H1 (cell line): ENCODE results near the gene DELE1. TPM values are rescaled to one million over a fixed set of nuclear protein-coding genes. Genes with fewer than 3 reads are reported as not detected.
A peak's percentile ranks its signal among the peaks of the same experiment; 100 is the strongest.

Source experiments
- CTCF ChIA-PET: fragments of 300-600 bp; sonication (Branson Sonifier 250); formaldehyde crosslinking; loops from one replicate; lab custom pipeline; 2021; ENCODE audit not compliant: partially characterized antibody; lab: Charles Lee
- POLR2A ChIA-PET: fragments of 300-600 bp; sonication (Branson Sonifier 250); formaldehyde crosslinking; loops from one replicate; lab custom pipeline; 2021; ENCODE audit warnings: inconsistent platforms; ENCODE audit not compliant: partially characterized antibody; lab: Charles Lee
- DNase-seq, 2 experiments: peaks; one replicate each; pipeline versions ENCODE4 v3.0.0 to v3.0.0-alpha.2; 2010 to 2022; ENCODE audit warnings: low spot score in 2 of 2, low read depth in 1 of 2, mixed read lengths in 1 of 2
- FAIRE-seq: peaks from 2 replicates; lab custom pipeline; 2011; peaks lifted over from hg19 to GRCh38; lab: Jason Lieb, UNC
- H2AFZ ChIP-seq: 2 replicates; pipeline ENCODE4 v1.8.1; 2012; ENCODE audit warnings: low read length, inconsistent platforms
- H2AK5ac ChIP-seq: 2 replicates; pipeline ENCODE4 v1.6.1; 2013; ENCODE audit warnings: low read depth, low read length
- H2BK120ac ChIP-seq: replicated peaks from 2 replicates; pipeline ENCODE3; 2013; ENCODE audit warnings: low read depth, low read length, inconsistent platforms
- H2BK12ac ChIP-seq: 2 replicates; pipeline ENCODE4 v1.6.1; 2013; ENCODE audit warnings: low read depth, low read length
- H2BK15ac ChIP-seq: 2 replicates; pipeline ENCODE4 v1.6.1; 2013; ENCODE audit warnings: low read length
- H2BK20ac ChIP-seq: 2 replicates; pipeline ENCODE4 v1.6.1; 2013; ENCODE audit warnings: low read length
- H2BK5ac ChIP-seq: 2 replicates; pipeline ENCODE4 v1.6.1; 2013; ENCODE audit warnings: low read depth, low read length
- H3K14ac ChIP-seq: 2 replicates; pipeline ENCODE4 v1.6.1; 2013; ENCODE audit warnings: inconsistent platforms; ENCODE audit not compliant: insufficient read length
- H3K18ac ChIP-seq: 2 replicates; pipeline ENCODE4 v1.6.1; 2013; ENCODE audit warnings: low read length; ENCODE audit errors: extremely low read depth
- H3K23ac ChIP-seq: 2 replicates; pipeline ENCODE4 v1.6.1; 2013; ENCODE audit warnings: inconsistent platforms; ENCODE audit not compliant: insufficient read length
- H3K23me2 ChIP-seq: 2 replicates; pipeline ENCODE4 v1.6.1; 2013; ENCODE audit warnings: low read depth, low read length
- H3K27ac ChIP-seq: 2 replicates; pipeline ENCODE4 v1.6.1; 2011; ENCODE audit warnings: low read depth, low read length, inconsistent platforms
- H3K27me3 ChIP-seq, 4 experiments: replicated peaks in 1 of 4; 1 replicate in 1 of 4; 2 replicates in 3 of 4; pipeline versions ENCODE4 v1.6.1 to v1.8.1; 2011 to 2013; ENCODE audit warnings: low read length in 3 of 4, mild to moderate bottlenecking in 3 of 4, inconsistent platforms in 2 of 4, mixed read lengths in 2 of 4, moderate library complexity in 1 of 4; ENCODE audit not compliant: control insufficient read depth in 3 of 4, insufficient read depth in 3 of 4; ENCODE audit errors: extremely low read depth in 1 of 4
- H3K36me3 ChIP-seq, 4 experiments: 2 replicates each; pipeline versions ENCODE4 v1.6.1 to v1.8.1; 2011 to 2013; ENCODE audit warnings: mild to moderate bottlenecking in 4 of 4, low read length in 3 of 4, moderate library complexity in 2 of 4, control low read depth in 1 of 4, inconsistent platforms in 1 of 4; ENCODE audit not compliant: insufficient read depth in 4 of 4, control insufficient read depth in 2 of 4
- H3K4ac ChIP-seq: replicated peaks from 2 replicates; pipeline ENCODE3; 2013; ENCODE audit warnings: low read length, low read depth, mixed read lengths, inconsistent platforms; ENCODE audit not compliant: insufficient read length
- H3K4me1 ChIP-seq, 4 experiments: replicated peaks in 1 of 4; 1 replicate in 1 of 4; 2 replicates in 3 of 4; pipeline versions ENCODE4 v1.6.1 to v1.8.1; 2011 to 2013; ENCODE audit warnings: low read length in 3 of 4, inconsistent platforms in 2 of 4, mixed read lengths in 1 of 4; ENCODE audit not compliant: insufficient read depth in 4 of 4, control insufficient read depth in 3 of 4
- H3K4me2 ChIP-seq, 2 experiments: 2 replicates each; pipeline versions ENCODE4 v1.6.1 to v1.8.1; 2011 to 2013; ENCODE audit warnings: low read depth in 2 of 2, low read length in 2 of 2, control low read depth in 1 of 2, inconsistent platforms in 1 of 2, mild to moderate bottlenecking in 1 of 2; ENCODE audit not compliant: insufficient read depth in 1 of 2
- H3K4me3 ChIP-seq, 4 experiments: fragments of 200-600, 300-600 bp in 1 of 4; sonication (generic), shearing (Covaris generic), sonication (Bioruptor Twin) in 1 of 4; 2 replicates each; pipeline versions ENCODE4 v1.5.1 to v1.8.1; 2011 to 2016; ENCODE audit warnings: low read length in 4 of 4, low read depth in 3 of 4, control low read depth in 2 of 4, inconsistent platforms in 2 of 4, mild to moderate bottlenecking in 2 of 4, mixed read lengths in 1 of 4, moderate library complexity in 1 of 4; ENCODE audit not compliant: insufficient read depth in 2 of 4; ENCODE audit errors: extremely low read depth in 1 of 4
- H3K56ac ChIP-seq: replicated peaks from 2 replicates; pipeline ENCODE3; 2013; ENCODE audit warnings: low read depth, mild to moderate bottlenecking, mixed read lengths, low read length, inconsistent platforms; ENCODE audit not compliant: insufficient read length
- H3K79me1 ChIP-seq: 2 replicates; pipeline ENCODE4 v1.6.1; 2013; ENCODE audit warnings: low read depth, low read length, control low read depth
- H3K79me2 ChIP-seq, 2 experiments: 2 replicates each; pipeline versions ENCODE4 v1.6.1 to v1.8.1; 2012 to 2013; ENCODE audit warnings: low read length in 2 of 2, mild to moderate bottlenecking in 2 of 2, inconsistent platforms in 1 of 2; ENCODE audit not compliant: insufficient read depth in 2 of 2, control insufficient read depth in 1 of 2
- H3K9ac ChIP-seq, 4 experiments: replicated peaks in 1 of 4; 1 replicate in 1 of 4; 2 replicates in 3 of 4; pipeline versions ENCODE4 v1.6.1 to v1.8.1; 2011 to 2013; ENCODE audit warnings: low read depth in 3 of 4, low read length in 3 of 4, control low read depth in 2 of 4, mild to moderate bottlenecking in 2 of 4, moderate library complexity in 2 of 4, inconsistent platforms in 1 of 4; ENCODE audit errors: extremely low read depth in 1 of 4
- H3K9me3 ChIP-seq, 2 experiments: 2 replicates each; pipeline versions ENCODE4 v1.6.1 to v1.8.1; 2012 to 2013; ENCODE audit warnings: mild to moderate bottlenecking in 2 of 2, moderate library complexity in 2 of 2, control low read depth in 1 of 2, inconsistent platforms in 1 of 2, low read depth in 1 of 2, low read length in 1 of 2, mixed read lengths in 1 of 2; ENCODE audit not compliant: insufficient read depth in 2 of 2
- H4K20me1 ChIP-seq, 2 experiments: replicated peaks in 1 of 2; 2 replicates each; pipeline versions ENCODE3 to v1.8.1; 2011 to 2013; ENCODE audit warnings: inconsistent platforms in 2 of 2, low read length in 2 of 2, mild to moderate bottlenecking in 1 of 2; ENCODE audit not compliant: insufficient read depth in 2 of 2, control insufficient read depth in 1 of 2
- H4K5ac ChIP-seq: 2 replicates; pipeline ENCODE4 v1.6.1; 2013; ENCODE audit warnings: low read length, low read depth, mixed read lengths, inconsistent platforms; ENCODE audit not compliant: insufficient read length
- H4K8ac ChIP-seq: 2 replicates; pipeline ENCODE4 v1.8.0; 2013; ENCODE audit warnings: mild to moderate bottlenecking, moderate library complexity, low read length, inconsistent platforms; ENCODE audit not compliant: insufficient read depth; ENCODE audit errors: extremely low read depth
- H4K91ac ChIP-seq: replicated peaks from 2 replicates; pipeline ENCODE3; 2013; ENCODE audit warnings: low read length, mixed read lengths, inconsistent platforms; ENCODE audit not compliant: insufficient read length
- CTCF ChIP-seq, 3 experiments: IDR thresholded peaks; 1 replicate in 2 of 3; 2 replicates in 1 of 3; pipeline versions ENCODE4 v1.5.1 to v1.6.1; 2011; ENCODE audit warnings: low read length in 3 of 3, mild to moderate bottlenecking in 3 of 3, inconsistent platforms in 2 of 3, low read depth in 1 of 3, moderate library complexity in 1 of 3; ENCODE audit not compliant: insufficient read depth in 1 of 3; ENCODE audit errors: control extremely low read depth in 1 of 3
- MAX ChIP-seq: IDR thresholded peaks from 2 replicates; pipeline ENCODE4 v1.6.1; 2012; ENCODE audit warnings: inconsistent platforms
- RAD21 ChIP-seq, 2 experiments: IDR thresholded peaks in 1 of 2; conservative IDR thresholded peaks in 1 of 2; 2 replicates each; pipeline ENCODE4 v1.6.1; 2011; ENCODE audit warnings: low read depth in 2 of 2, low read length in 2 of 2, improper control_type of control experiment in 1 of 2, inconsistent platforms in 1 of 2, mild to moderate bottlenecking in 1 of 2, moderate library complexity in 1 of 2
- USF2 ChIP-seq: IDR thresholded peaks from 2 replicates; pipeline ENCODE4 v1.6.1; 2011; ENCODE audit warnings: low read length, improper control_type of control experiment
- WGBS, 2 experiments: shearing (Covaris generic) in 1 of 2; methylation state at CpG; one replicate each; pipeline versions ENCODE4 v1.1.6 to v1.1.7; 2013 to 2015; ENCODE audit warnings: low lambda C conversion rate in 2 of 2, mixed read lengths in 2 of 2, inconsistent platforms in 1 of 2, low coverage in 1 of 2, missing lambda C conversion rate in 1 of 2; ENCODE audit not compliant: insufficient replicate concordance in 2 of 2, insufficient coverage in 1 of 2, insufficient read length in 1 of 2; ENCODE audit errors: extremely low coverage in 1 of 2, missing lambda C conversion rate in 1 of 2; 5-methylcytosine and 5-hydroxymethylcytosine counted together
- polyA plus RNA-seq, 7 experiments: library from polyadenylated mRNA; depleted of rRNA in 3 of 7; stranded (reverse) in 5 of 7; unstranded in 2 of 7; fragments of >200 nt in 5 of 7; fragments of 200-250 nt in 2 of 7; gene quantifications; 1 replicate in 5 of 7; 2 replicates in 1 of 7; 4 replicates in 1 of 7; pipeline versions ENCODE4 v1.2.1 to v1.2.3, GENCODE V29; 2011 to 2013; ENCODE audit warnings: missing spikeins in 2 of 7, mixed read lengths in 2 of 7
- total RNA-seq: library from RNA; stranded (reverse); fragmentation: NEBNext Ultra II Directional; extraction: Animal tissue kit (Norgen Biotek cat#: 25700); gene quantifications from 2 replicates; pipeline ENCODE4 v1.2.1, GENCODE V29; 2021

The DELE1 gene
- total and polyA plus RNA-seq, 2 of the 8 experiments (the other 6 are each of a cell fraction or from before 2014, with no cell fraction given), result 61.4 to 114 TPM

- no peaks in the 10 kb centered on the region for H3K9me3 ChIP-seq
- no peaks in the 10 kb centered on the region; a peak in 1 of 7 replicates for H3K27me3 ChIP-seq
- no peak overlapping the region for H4K5ac ChIP-seq
- H3K9ac ChIP-seq, result no peak overlapping the region
- peaks cover 2 to 9% (median 9%) of the 10 kb centered on the region in 4 experiments; a peak in 6 of 7 replicates for H3K4me1 ChIP-seq
- CTCF ChIA-PET, result interaction anchor here (0.6 to 13.3 kb wide), 64 partner anchors 8 to 309 kb away, joined by 3 to 324 read pairs (median 5); partner anchors contain the start of genes ARAP3, DELE1, FCHSD1 and PCDH1
- 0 out of 2 replicates have a peak overlapping the region, but pooled peaks have one; percentile 13 for H2BK15ac ChIP-seq
- H3K56ac ChIP-seq, result no peak overlapping the region
- H3K79me1 ChIP-seq, result no peaks in the 10 kb centered on the region
- H3K23ac ChIP-seq, result no peak overlapping the region
- H3K4me2 ChIP-seq, result no peak overlapping the region
- peak overlapping the region; percentile 12; the same call in 1 of the 2 replicates for H3K18ac ChIP-seq
- H4K20me1 ChIP-seq, result no peaks in the 10 kb centered on the region
- H3K4ac ChIP-seq, result peak overlapping the region; percentile 30
- POLR2A ChIA-PET, result interaction anchor here (0.7 to 9.2 kb wide), 9 partner anchors 9 to 323 kb away, joined by 3 to 121 read pairs (median 5); partner anchors contain the start of genes HDAC3, RELL2 and RNF14
- no peaks in the 10 kb centered on the region for H3K36me3 ChIP-seq
- 64% methylated on average over 10 of the region's 10 CpGs; no CpG with 5 or more reads in 1 of the 2 experiments for WGBS, 2 experiments
- 0 out of 2 replicates have a peak overlapping the region, but pooled peaks have one; percentile 66 for H2AFZ ChIP-seq
- H2BK5ac ChIP-seq, result peak overlapping the region; percentile 26
- FAIRE-seq (no peak), DNase-seq (no peak)
- H3K27ac ChIP-seq, result no peak overlapping the region
- no peak overlapping the region for H2AK5ac ChIP-seq
- no peak overlapping the region for H3K4me3 ChIP-seq
- no peaks in the 10 kb centered on the region for H3K23me2 ChIP-seq
- no peak overlapping the region for H4K91ac ChIP-seq
- no peak overlapping the region for H3K14ac ChIP-seq
- no peak overlapping the region for H2BK20ac ChIP-seq
- no peaks in the 10 kb centered on the region for H3K79me2 ChIP-seq
- H2BK12ac ChIP-seq, result peak overlapping the region; percentile 82; the same call in 1 of the 2 replicates
- TF ChIP-seq RAD21 (IDR thresholded peaks at IDR 0.05 in 1 of 2, conservative IDR thresholded peaks at IDR 0.05 in 1 of 2; ENCODE audit: low read depth in 2 of 2, low read length in 2 of 2), result peak; percentile 24 to 53
- 0 out of 2 replicates have a peak, but pooled peaks have one; percentile 43 for TF ChIP-seq MAX
- no peak for TF ChIP-seq USF2
- peak; percentile 24 to 55 (median 33); a peak in 3 of 4 replicates for TF ChIP-seq CTCF (IDR thresholded peaks at IDR 0.05; ENCODE audit: control extremely low read depth in 1 of 3, insufficient read depth in 1 of 3, low read depth in 1 of 3, low read length in 3 of 3)
- TF ChIP-seq, all 59 proteins: peak for 3
- Histone ChIP-seq H4K8ac (no peak overlapping the region), H2BK120ac (peak overlapping the region; percentile 5)
Measured at GRCh38 chr5:141960018-141960417, 36.3 kb downstream of the DELE1 start.
